Liver (tissue), 9 donors: ENCODE measurements around the gene NTM. TPM values are rescaled to one million over a fixed set of nuclear protein-coding genes. Genes with fewer than 3 reads are reported as not detected.

Experiments
- DNase-seq: peaks from one replicate; pipeline ENCODE4 v3.0.0-alpha.2; 2017; ENCODE audit warnings: low spot score
- H3K27ac ChIP-seq, 2 donors: one replicate each; pipeline ENCODE4 v1.7.0; 2013; ENCODE audit warnings: inconsistent platforms in 2 of 2, low read length in 2 of 2, control low read depth in 1 of 2, low read depth in 1 of 2, mild to moderate bottlenecking in 1 of 2
- H3K27me3 ChIP-seq, 4 donors: one replicate each; pipeline versions ENCODE4 v1.6.1 to v1.7.0; 2013; ENCODE audit warnings: low read length in 3 of 4, inconsistent platforms in 1 of 4, mild to moderate bottlenecking in 1 of 4, moderate library complexity in 1 of 4; ENCODE audit not compliant: control insufficient read depth in 4 of 4, insufficient read depth in 4 of 4
- H3K36me3 ChIP-seq, 4 donors: one replicate each; pipeline versions ENCODE4 v1.6.1 to v1.7.0; 2013; ENCODE audit warnings: low read length in 3 of 4, mild to moderate bottlenecking in 3 of 4, low read depth in 1 of 4, moderate library complexity in 1 of 4; ENCODE audit not compliant: control insufficient read depth in 4 of 4, insufficient read depth in 3 of 4
- H3K4me1 ChIP-seq, 4 donors: one replicate each; pipeline versions ENCODE4 v1.6.1 to v1.7.0; 2013; ENCODE audit warnings: low read length in 3 of 4, mild to moderate bottlenecking in 3 of 4, moderate library complexity in 1 of 4; ENCODE audit not compliant: control insufficient read depth in 4 of 4, insufficient read depth in 4 of 4
- H3K4me3 ChIP-seq, 3 donors: one replicate each; pipeline versions ENCODE4 v1.6.1 to v1.7.0; 2013; ENCODE audit warnings: low read length in 3 of 3, control low read depth in 1 of 3, low read depth in 1 of 3, mild to moderate bottlenecking in 1 of 3
- H3K9ac ChIP-seq, 2 donors: one replicate each; pipeline ENCODE4 v1.7.0; 2013; ENCODE audit warnings: low read length in 2 of 2, mild to moderate bottlenecking in 2 of 2, moderate library complexity in 2 of 2, control low read depth in 1 of 2, low read depth in 1 of 2
- H3K9me3 ChIP-seq, 4 donors: one replicate each; pipeline versions ENCODE4 v1.6.1 to v1.7.0; 2013; ENCODE audit warnings: low read length in 3 of 4; ENCODE audit not compliant: control insufficient read depth in 4 of 4
- ATF3 ChIP-seq: IDR thresholded peaks from 2 replicates; pipeline ENCODE4 v1.6.1; 2016; ENCODE audit warnings: antibody characterized with exemption
- EGR1 ChIP-seq, 2 donors: IDR thresholded peaks; 2 replicates each; pipeline ENCODE4 v1.6.1; 2016 to 2018; ENCODE audit warnings: antibody characterized with exemption in 2 of 2, low read depth in 2 of 2
- FOXA1 ChIP-seq: IDR thresholded peaks from 2 replicates; pipeline ENCODE4 v1.6.1; 2016; ENCODE audit warnings: antibody characterized with exemption
- FOXA2 ChIP-seq: IDR thresholded peaks from 2 replicates; pipeline ENCODE4 v1.6.1; 2016; ENCODE audit warnings: antibody characterized with exemption
- GABPA ChIP-seq, 2 donors: IDR thresholded peaks in 1 of 2; conservative IDR thresholded peaks in 1 of 2; 2 replicates each; pipeline ENCODE4 v1.6.1; 2016; ENCODE audit warnings: antibody characterized with exemption in 2 of 2, mild to moderate bottlenecking in 1 of 2, moderate library complexity in 1 of 2
- HNF4A ChIP-seq, 2 donors: conservative IDR thresholded peaks; 2 replicates each; pipeline ENCODE4 v1.6.1; 2016; ENCODE audit warnings: antibody characterized with exemption in 2 of 2, mild to moderate bottlenecking in 2 of 2
- HNF4G ChIP-seq: IDR thresholded peaks from 2 replicates; pipeline ENCODE4 v1.6.1; 2016; ENCODE audit warnings: antibody characterized with exemption
- JUND ChIP-seq, 2 donors: IDR thresholded peaks; 2 replicates each; pipeline ENCODE4 v1.6.1; 2016; ENCODE audit warnings: antibody characterized with exemption in 2 of 2
- MAX ChIP-seq: IDR thresholded peaks from 2 replicates; pipeline ENCODE4 v1.6.1; 2016; ENCODE audit warnings: antibody characterized with exemption
- NR2F2 ChIP-seq: IDR thresholded peaks from 2 replicates; pipeline ENCODE4 v1.6.1; 2016; ENCODE audit warnings: antibody characterized with exemption
- RAD21 ChIP-seq, 2 donors: IDR thresholded peaks; 2 replicates each; pipeline ENCODE4 v1.6.1; 2016; ENCODE audit warnings: antibody characterized with exemption in 2 of 2, mild to moderate bottlenecking in 2 of 2
- REST ChIP-seq: IDR thresholded peaks from 2 replicates; pipeline ENCODE4 v1.6.1; 2016; ENCODE audit warnings: antibody characterized with exemption, mild to moderate bottlenecking
- RXRA ChIP-seq, 2 donors: IDR thresholded peaks; 2 replicates each; pipeline ENCODE4 v1.6.1; 2017 to 2018; ENCODE audit warnings: antibody characterized with exemption in 2 of 2, mild to moderate bottlenecking in 1 of 2
- SP1 ChIP-seq: IDR thresholded peaks from 2 replicates; pipeline ENCODE4 v1.6.1; 2018; ENCODE audit warnings: antibody characterized with exemption, mild to moderate bottlenecking
- TAF1 ChIP-seq: conservative IDR thresholded peaks from 2 replicates; pipeline ENCODE4 v1.6.1; 2016; ENCODE audit warnings: antibody characterized with exemption, mild to moderate bottlenecking
- YY1 ChIP-seq: IDR thresholded peaks from 2 replicates; pipeline ENCODE4 v1.6.1; 2016; ENCODE audit warnings: antibody characterized with exemption, mild to moderate bottlenecking
- WGBS: extraction: QIAGEN DNeasy Blood & Tissue Kit; methylation state at CpG from one replicate; pipeline ENCODE4 v1.1.7; 2013; 5-methylcytosine and 5-hydroxymethylcytosine counted together
- polyA plus RNA-seq, 2 donors: library from polyadenylated mRNA; stranded (reverse) in 1 of 2; unstranded in 1 of 2; fragments of 200-250 nt in 1 of 2; fragments of >200 nt in 1 of 2; fragmentation: Nextera tagmentation in 1 of 2; extraction: Ambion mirVana in 1 of 2; gene quantifications; one replicate each; pipeline versions ENCODE4 v1.2.1 to v1.2.3, GENCODE V29; 2013 to 2015
- total RNA-seq, 2 donors: library from RNA; depleted of rRNA; stranded (reverse); fragments of >200 nt; gene quantifications; one replicate each; pipeline ENCODE4 v1.2.3, GENCODE V29; 2014
- TF ChIP-seq, protein P1 (sequence below): fragments of 150-350 bp; IDR thresholded peaks from 2 replicates; pipeline ENCODE4 v1.5.1; 2017; ENCODE audit warnings: improper control_type of control experiment, low read depth, low read length; ENCODE audit not compliant: missing input control
- TF ChIP-seq, protein P2 (sequence below): IDR thresholded peaks from 2 replicates; pipeline ENCODE4 v1.6.1; 2016; ENCODE audit warnings: antibody characterized with exemption
- donor health status: healthy.
- donor health status: healthy.
- donor health status: healthy.
- donor health status: healthy.
- donor health status: healthy.

Gene NTM
- total and polyA plus RNA-seq, 4 donors: 0.08 to 1.1 (median 0.08) TPM; not detected in 1

- peaks cover 0 to 11% (median 0%) of the 10 kb centered on the region in 4 donors for H3K27me3 ChIP-seq
- no peak overlapping the region for H3K4me3 ChIP-seq
- H3K9me3 ChIP-seq: no peaks in the 10 kb centered on the region
- no peaks in the 10 kb centered on the region for H3K36me3 ChIP-seq
- H3K27ac ChIP-seq: no peak overlapping the region
- whole genome bisulfite sequencing: 67% methylated on average over 6 of the region's 6 CpGs
- no peak for DNase-seq
- H3K4me1 ChIP-seq: no peaks in the 10 kb centered on the region
- H3K9ac ChIP-seq: no peak overlapping the region
- no peak for TF ChIP-seq RXRA (IDR thresholded peaks at IDR 0.05)
- no peak for TF ChIP-seq HNF4G
- no peak for TF ChIP-seq YY1
- TF ChIP-seq MAX: no peak
- TF ChIP-seq, protein P1, sequence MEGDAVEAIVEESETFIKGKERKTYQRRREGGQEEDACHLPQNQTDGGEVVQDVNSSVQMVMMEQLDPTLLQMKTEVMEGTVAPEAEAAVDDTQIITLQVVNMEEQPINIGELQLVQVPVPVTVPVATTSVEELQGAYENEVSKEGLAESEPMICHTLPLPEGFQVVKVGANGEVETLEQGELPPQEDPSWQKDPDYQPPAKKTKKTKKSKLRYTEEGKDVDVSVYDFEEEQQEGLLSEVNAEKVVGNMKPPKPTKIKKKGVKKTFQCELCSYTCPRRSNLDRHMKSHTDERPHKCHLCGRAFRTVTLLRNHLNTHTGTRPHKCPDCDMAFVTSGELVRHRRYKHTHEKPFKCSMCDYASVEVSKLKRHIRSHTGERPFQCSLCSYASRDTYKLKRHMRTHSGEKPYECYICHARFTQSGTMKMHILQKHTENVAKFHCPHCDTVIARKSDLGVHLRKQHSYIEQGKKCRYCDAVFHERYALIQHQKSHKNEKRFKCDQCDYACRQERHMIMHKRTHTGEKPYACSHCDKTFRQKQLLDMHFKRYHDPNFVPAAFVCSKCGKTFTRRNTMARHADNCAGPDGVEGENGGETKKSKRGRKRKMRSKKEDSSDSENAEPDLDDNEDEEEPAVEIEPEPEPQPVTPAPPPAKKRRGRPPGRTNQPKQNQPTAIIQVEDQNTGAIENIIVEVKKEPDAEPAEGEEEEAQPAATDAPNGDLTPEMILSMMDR: no peak
- TF ChIP-seq, protein P2, sequence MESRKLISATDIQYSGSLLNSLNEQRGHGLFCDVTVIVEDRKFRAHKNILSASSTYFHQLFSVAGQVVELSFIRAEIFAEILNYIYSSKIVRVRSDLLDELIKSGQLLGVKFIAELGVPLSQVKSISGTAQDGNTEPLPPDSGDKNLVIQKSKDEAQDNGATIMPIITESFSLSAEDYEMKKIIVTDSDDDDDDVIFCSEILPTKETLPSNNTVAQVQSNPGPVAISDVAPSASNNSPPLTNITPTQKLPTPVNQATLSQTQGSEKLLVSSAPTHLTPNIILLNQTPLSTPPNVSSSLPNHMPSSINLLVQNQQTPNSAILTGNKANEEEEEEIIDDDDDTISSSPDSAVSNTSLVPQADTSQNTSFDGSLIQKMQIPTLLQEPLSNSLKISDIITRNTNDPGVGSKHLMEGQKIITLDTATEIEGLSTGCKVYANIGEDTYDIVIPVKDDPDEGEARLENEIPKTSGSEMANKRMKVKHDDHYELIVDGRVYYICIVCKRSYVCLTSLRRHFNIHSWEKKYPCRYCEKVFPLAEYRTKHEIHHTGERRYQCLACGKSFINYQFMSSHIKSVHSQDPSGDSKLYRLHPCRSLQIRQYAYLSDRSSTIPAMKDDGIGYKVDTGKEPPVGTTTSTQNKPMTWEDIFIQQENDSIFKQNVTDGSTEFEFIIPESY: no peak
- no peak for TF ChIP-seq JUND (IDR thresholded peaks at IDR 0.05)
- no peak for TF ChIP-seq FOXA2
- TF ChIP-seq REST: no peak
- no peak for TF ChIP-seq HNF4A (conservative IDR thresholded peaks at IDR 0.05)
- no peak for TF ChIP-seq RAD21 (IDR thresholded peaks at IDR 0.05)
- TF ChIP-seq NR2F2: no peak
- no peak for TF ChIP-seq FOXA1
- TF ChIP-seq EGR1 (IDR thresholded peaks at IDR 0.05; ENCODE audit: low read depth in 2 of 2): no peak
- no peak for TF ChIP-seq GABPA (IDR thresholded peaks at IDR 0.05 in 1 of 2, conservative IDR thresholded peaks at IDR 0.05 in 1 of 2)
- no peak for TF ChIP-seq ATF3
- TF ChIP-seq TAF1: no peak
- TF ChIP-seq SP1: no peak
These were observed 684.9 kb downstream of the NTM start for GRCh38 chr11:132055296-132055695.
